GM18505 (cell line): ENCODE measurements around the gene PHYHIPL.

Experiments
- ATAC-seq: cut with Tn5 transposase; IDR thresholded peaks from one replicate; pipeline ENCODE4 v1.9.1; 2021; ENCODE audit not compliant: unreplicated experiment
- POLR2A ChIP-seq: IDR thresholded peaks from 4 replicates; pipeline ENCODE4 v1.6.1; 2011; ENCODE audit warnings: borderline replicate concordance; ENCODE audit not compliant: insufficient read depth, insufficient read length; ENCODE audit errors: extremely low read depth

The PHYHIPL gene

DNA sequence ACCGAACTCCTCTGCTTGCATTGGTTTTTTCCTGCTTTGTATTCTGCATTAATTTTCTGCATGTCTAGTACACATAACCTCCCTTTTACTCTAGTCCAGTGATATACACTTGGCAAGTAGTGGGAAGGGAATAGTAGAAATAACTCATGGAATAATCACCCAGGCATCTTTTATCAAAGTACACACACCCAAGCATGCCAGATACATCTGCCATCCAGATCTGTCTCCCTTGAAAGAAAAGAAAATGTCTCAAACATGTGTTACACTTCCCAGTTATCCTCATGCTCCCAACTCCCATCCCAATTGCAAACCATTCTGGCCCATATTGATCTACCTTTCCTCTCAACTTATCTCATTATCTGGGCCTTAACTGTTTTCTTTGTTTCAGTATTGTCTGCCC lies 79.0 kb downstream of the PHYHIPL start:
- TF ChIP-seq POLR2A, result no peak
- ATAC-seq, result no peak

DNA sequence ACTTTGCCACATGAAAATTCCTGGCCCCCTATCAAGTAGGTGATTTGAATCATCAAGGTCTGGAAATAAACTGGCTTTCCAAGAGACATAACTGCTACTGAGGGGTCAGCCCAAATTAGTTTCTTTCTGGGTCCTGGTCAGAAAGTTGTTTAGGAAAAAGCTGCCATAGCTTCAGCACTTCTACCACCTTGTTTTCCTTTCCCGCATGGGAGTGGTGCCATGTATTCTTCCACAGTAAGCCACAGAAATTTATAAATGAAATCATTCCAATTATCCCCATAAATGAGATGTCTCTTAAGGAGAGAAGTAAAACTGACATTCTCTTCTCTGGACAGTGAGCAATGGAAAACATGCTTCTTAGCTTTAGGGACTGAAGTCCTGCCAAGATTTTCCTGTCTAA lies 80.8 kb downstream of the PHYHIPL start:
- ATAC-seq, result no peak
- no peak for TF ChIP-seq POLR2A

DNA sequence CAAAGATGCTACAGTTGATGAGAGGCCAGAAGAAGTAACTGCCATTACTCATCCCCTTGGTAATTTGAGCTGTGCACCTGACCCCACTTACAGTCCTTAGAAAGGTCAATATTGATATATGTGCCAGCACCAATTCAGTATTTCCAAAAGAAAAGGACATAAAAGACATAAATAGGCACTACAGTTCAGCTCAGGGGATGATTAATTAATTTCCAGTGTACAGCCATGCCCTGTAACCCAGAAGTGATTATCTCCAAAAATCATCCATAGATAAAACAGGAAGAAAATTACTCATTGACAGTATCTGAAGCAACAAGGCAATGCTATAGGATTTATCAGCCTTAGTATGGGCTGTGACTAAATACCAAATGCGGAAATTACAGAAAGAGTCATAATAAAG lies 82.4 kb downstream of the PHYHIPL start:
- ATAC-seq, result no peak
- TF ChIP-seq POLR2A, result no peak

DNA sequence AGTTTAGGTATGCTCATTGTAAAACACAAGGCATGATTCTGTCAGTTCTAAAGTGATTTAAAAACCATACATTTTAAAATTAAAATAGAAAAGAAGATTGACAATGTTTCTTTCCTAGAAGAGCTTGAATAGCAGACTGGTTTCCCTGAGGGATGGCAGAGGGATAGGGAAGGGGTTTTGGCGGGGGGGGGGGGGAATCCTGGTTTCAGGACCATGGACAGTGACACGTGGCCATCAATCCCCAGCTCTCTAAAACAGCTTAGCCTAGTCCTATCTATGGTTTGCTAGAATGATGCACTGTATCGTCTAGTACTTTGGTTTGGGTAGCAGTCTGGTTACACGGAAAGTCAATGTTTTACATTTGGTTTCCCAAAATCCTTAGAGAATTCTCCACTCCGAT lies 88.7 kb downstream of the PHYHIPL start:
- no peak for ATAC-seq
- no peak for TF ChIP-seq POLR2A

DNA sequence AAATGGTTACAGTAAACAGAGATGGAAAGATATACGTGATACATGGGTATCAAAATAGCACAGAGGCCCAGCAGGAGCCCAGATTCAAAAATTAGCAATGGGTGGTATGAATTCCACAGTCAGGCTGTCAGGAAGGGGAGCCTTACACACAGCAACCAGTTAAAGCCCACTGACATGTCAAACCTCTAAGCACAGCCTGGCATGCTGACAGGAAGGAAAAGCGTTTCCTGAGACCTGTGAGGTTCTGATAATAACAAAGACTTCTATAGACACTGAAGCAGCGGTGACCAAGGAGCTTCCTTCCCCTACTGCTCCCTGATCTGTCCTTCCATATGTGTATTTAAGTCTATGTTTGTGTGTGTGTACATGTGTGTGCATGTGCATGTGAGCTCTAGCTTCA lies 89.9 kb downstream of the PHYHIPL start:
- ATAC-seq, result no peak
- no peak for TF ChIP-seq POLR2A

DNA sequence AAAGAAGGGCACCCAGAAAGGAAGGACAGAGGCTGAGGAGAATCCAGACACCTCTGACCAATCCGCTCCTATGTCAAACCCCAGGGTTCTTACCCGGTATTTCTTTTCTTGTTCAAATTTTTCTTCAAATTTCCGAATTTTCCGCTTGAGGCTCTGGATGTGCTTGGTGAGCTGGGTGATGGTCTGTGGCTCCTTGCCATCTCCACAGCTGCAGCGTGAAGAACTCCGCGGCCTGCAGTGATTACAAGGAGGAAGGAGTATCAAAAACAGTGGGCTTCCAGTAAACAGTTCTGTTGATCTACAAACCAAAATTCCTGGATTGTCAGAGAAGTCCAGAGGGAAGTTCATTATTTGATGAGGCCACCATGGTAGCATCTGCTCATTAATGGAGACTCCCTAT lies 92.0 kb downstream of the PHYHIPL start:
- TF ChIP-seq POLR2A, result no peak
- ATAC-seq, result no peak

DNA sequence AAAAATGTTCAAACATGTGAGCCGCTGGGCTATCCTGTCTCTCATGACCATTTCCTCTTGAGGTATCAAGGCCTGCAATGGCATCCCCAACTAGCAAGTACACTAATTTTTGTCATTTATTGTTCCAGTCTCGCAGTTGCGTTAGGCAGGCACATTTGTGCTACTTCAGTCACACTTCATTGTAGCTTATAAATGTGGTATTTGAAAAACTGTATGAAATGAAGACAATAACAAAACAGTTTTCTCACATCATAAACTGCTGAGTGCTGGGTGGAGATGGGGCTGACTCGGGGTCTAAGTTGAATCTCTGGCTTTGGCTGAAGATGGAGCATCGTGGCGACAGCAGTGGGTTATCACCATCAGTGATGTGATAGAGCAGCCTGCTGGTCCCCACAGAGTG lies 93.2 kb downstream of the PHYHIPL start:
- ATAC-seq, result no peak
- no peak for TF ChIP-seq POLR2A

DNA sequence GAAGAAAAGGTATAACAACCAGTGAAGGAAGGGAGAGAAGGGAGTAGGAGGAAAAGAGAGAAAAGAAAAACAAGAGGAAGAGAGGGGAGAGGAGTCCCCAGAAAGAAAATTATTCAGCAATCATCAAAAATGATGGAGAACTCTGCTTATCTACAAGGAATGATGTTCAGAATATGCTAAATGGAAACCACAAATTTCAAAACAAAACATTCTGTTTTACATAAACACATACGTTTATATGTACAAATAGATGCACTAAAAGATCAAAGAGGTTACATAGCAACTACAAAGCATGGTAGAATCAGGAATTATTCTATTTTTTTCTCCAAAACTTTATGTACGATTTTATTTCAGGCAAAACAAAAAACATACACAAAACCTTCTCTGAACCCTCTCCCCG lies 94.0 kb downstream of the PHYHIPL start:
- no peak for ATAC-seq
- no peak for TF ChIP-seq POLR2A

DNA sequence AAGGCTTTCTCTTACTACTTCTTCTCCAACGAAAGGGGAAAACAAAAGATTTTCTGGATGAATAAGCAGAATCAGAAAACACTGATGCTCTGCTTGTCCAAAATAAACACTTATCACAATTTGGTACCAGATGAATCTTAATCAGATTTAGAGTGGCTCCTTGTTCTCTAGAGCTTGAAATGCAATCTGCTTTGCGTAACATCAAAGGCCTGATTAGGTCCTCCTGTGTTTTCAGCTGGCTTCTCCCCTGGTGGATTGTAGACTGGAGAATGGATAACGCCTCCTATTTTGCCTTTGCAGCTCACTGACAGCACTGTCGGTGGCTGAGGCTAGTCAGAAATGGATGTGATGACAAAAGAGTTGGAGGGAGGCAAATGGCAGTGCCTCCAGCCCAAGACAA lies 94.7 kb downstream of the PHYHIPL start:
- ATAC-seq, result no peak
- TF ChIP-seq POLR2A, result no peak

DNA sequence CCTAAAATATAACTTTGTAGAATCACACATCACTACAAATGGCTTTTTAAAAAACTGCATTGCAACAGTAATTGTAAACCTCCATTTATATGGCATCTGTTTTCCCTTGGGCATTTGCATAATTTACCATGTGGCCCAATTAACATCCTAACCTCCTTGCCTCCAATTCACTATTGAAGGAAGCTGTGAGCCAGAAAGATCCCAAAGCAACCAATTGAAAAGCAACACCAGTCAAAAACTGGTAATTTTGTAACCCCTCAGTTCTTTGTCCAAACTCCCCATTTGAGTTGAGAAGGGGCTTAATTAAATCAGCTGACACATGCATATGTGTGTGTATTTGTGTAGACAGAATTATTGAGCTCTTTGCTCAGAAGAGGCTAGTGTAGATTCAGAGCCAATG lies 95.6 kb downstream of the PHYHIPL start:
- no peak for TF ChIP-seq POLR2A
- ATAC-seq, result no peak

DNA sequence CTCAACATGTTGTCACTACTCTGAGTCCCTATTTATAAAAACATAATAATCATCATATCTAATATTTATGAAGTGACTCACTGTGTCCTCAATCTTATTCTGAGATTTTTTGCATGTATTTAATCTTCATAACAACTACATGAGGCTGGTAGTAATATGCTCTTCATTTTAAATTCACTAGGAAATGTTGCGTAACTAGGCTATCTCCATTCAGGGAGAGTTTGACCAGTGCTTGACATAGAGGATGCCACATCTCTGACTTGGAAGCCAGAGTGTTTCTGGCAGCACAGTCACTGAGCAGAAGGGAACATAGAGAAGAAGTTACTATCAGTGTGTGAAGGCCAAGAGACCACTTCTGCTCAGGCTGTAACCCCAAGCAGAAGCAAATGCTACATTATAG lies 97.0 kb downstream of the PHYHIPL start:
- TF ChIP-seq POLR2A, result no peak
- no peak for ATAC-seq

DNA sequence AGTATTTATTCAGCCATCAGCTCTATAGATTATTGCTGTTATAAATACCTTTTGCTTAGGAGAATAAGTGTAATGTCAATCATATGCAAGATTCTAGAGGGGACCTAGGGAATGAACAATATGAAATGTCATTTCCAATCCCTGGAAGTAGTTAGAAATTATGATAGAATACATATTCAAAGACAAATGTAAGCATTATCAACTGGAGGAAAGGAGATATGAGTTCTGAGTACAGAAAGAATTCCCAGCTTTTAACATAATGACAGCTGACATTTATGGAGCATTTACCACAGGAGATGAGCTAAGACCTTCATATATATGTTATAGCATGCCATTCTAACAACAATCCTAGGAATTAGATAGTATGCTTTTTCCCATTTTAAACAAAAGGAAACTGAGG lies 99.7 kb downstream of the PHYHIPL start:
- ATAC-seq, result no peak
- no peak for TF ChIP-seq POLR2A

DNA sequence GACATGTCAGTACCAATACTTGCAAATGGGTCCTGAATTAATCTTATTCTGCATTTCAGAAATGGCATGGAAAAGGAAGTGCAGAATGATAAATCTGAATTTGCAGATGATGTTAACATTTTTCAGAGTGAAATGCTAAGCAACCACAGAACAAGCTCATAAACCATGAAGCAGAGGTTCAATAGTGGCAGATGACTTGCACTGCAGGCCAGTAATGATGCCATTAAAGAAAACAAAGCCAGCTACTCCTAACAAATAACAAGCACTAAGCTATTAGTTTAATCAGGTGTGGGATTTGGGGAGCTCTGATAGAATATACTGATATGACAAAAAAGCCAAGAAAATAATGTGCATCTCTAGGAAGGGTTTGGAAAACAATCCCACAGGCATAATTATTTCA lies 100.5 kb downstream of the PHYHIPL start:
- no peak for ATAC-seq

DNA sequence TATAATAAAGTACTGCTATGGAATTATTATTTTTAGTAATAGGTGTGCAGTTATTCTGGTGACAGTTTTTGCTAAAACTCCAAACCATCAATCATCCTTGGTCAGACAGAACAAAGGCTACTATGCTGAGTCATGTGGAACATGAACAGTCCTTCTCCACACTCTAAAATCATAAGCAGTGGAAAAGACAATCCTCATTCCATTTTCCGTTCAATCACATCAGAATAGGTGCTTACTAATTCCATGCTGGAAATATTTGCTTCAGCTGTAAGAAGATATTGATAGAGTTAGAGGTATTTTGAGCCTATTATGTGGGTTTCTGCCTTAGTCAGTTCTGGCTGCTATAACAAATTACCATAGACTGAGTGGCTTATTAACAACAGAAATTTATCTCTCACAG lies 103.0 kb downstream of the PHYHIPL start:
- no peak for ATAC-seq

More for the DNA sequence above, 100.5 kb downstream of the PHYHIPL start:
- no peak for TF ChIP-seq POLR2A

DNA sequence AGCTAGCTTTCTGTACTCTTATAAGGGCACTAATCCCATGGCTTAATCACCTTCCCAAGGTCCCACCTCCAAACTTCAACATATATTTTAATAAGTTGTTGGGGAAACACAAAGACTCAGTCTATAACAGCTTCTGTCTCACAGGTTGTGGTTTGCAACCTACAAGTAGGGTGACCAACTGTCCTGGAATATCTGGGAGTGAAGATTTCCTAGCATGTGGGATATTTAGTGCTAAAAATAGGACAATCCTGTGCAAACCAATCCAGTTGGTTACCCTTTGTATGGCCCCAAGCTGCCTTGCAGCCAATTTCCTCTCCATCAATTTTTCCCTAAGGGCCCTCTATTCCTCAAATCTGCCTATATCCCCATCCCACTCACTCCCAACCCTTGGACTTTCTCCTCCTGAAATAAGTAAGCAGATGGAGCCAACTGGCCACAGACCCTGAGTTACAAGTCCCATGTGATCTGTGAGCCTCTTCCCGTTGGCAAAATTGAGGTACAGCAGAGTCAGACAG lies 103.6 kb downstream of the PHYHIPL start:
- TF ChIP-seq POLR2A, result no peak
- no peak for ATAC-seq

More for the DNA sequence above, 103.0 kb downstream of the PHYHIPL start:
- no peak for TF ChIP-seq POLR2A

DNA sequence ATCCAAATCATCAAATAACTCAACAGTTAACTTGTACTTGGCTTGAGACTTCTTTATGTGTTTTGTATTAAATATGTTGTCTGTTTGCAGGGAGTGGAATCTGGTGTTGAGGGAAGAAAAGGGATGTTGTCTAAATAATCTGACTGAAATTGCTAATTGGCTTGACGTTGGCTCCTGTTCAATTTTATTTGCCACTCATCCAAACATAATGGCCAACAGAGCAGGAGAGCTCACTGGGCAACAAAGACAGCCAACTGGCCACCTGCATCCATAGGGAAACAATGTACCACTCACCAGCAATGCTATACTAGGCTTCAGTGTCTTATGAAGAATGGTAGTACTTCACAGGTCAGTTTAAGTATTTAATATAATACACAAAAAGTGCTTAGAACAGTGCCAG lies 105.4 kb downstream of the PHYHIPL start:
- no peak for ATAC-seq

DNA sequence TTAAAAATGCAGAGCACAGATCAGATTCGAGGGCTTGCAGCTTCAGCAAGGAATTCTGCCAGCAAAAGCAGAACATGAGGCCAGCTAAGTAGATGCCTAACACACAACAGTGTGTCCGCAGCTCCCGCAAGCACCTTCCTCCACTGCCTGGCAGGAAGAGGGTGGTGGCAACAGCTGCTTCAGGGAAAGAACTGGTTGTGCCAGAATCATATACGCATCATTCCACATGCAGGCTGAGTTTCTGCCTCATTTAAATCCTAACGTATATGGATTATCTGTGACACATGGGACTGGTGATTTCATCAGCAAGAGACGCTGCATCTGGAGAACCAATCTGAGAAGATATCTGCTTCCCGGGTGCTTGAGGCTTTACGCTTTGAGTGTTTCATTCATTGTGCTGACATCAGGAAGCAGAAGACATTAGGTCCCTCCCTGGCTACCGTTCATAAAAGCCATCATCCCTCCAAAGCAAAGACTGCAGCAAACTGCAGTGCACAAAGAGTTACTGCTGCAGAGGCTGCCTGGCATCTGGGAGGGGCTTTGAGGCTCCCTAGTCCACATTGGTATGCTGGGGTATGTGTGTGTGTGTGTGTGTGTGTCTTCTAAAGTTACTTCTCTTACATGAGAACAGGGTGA lies 107.1 kb downstream of the PHYHIPL start:
- TF ChIP-seq POLR2A, result no peak
- no peak for ATAC-seq

More for the DNA sequence above, 105.4 kb downstream of the PHYHIPL start:
- TF ChIP-seq POLR2A, result no peak
